Activated CD4-positive, alpha-beta T cell treated with anti-CD3 and anti-CD28 coated beads, Interleukin-2, amount 10 ng/mL, durations not matched to agents 7 days and 5 days (primary cell): ENCODE results near the gene CACNG4. TPM values are rescaled to one million over a fixed set of nuclear protein-coding genes. Genes with fewer than 3 reads are reported as not detected.

Experiments
- CTCF ChIA-PET: fragments of 350-600 bp; sonication (Branson Sonifier 250); formaldehyde crosslinking; loops from one replicate; lab custom pipeline; 2021; ENCODE audit warnings: antibody characterized with exemption; lab: Charles Lee
- POLR2A ChIA-PET: fragments of 350-600 bp; sonication (Branson Sonifier 250); formaldehyde crosslinking; loops from one replicate; lab custom pipeline; 2021; ENCODE audit warnings: antibody characterized with exemption; lab: Charles Lee
- DNase-seq: peaks from one replicate; pipeline ENCODE4 v3.0.0-alpha.2; 2020
- H3K27ac Mint-ChIP-seq: one replicate; pipeline ENCODE4 v1.8.0; 2021; ENCODE audit warnings: mild to moderate bottlenecking, moderate library complexity, mixed read lengths
- H3K27me3 Mint-ChIP-seq: one replicate; pipeline ENCODE4 v1.8.0; 2021; ENCODE audit warnings: mixed read lengths
- H3K36me3 Mint-ChIP-seq: one replicate; pipeline ENCODE4 v1.8.0; 2021; ENCODE audit warnings: low read depth, mixed read lengths
- H3K4me1 Mint-ChIP-seq: one replicate; pipeline ENCODE4 v1.8.0; 2021; ENCODE audit warnings: mixed read lengths
- H3K4me3 Mint-ChIP-seq: one replicate; pipeline ENCODE4 v1.8.0; 2021; ENCODE audit warnings: mild to moderate bottlenecking, moderate library complexity, mixed read lengths
- H3K9me3 Mint-ChIP-seq: one replicate; pipeline ENCODE4 v1.8.0; 2021; ENCODE audit warnings: mixed read lengths
- total RNA-seq, 2 experiments: library from RNA; stranded (reverse); gene quantifications; one replicate each; pipeline ENCODE4 v1.2.3, GENCODE V29; 2021

Gene CACNG4
- total RNA-seq, 2 experiments from 2014 or later, result not detected

DNA sequence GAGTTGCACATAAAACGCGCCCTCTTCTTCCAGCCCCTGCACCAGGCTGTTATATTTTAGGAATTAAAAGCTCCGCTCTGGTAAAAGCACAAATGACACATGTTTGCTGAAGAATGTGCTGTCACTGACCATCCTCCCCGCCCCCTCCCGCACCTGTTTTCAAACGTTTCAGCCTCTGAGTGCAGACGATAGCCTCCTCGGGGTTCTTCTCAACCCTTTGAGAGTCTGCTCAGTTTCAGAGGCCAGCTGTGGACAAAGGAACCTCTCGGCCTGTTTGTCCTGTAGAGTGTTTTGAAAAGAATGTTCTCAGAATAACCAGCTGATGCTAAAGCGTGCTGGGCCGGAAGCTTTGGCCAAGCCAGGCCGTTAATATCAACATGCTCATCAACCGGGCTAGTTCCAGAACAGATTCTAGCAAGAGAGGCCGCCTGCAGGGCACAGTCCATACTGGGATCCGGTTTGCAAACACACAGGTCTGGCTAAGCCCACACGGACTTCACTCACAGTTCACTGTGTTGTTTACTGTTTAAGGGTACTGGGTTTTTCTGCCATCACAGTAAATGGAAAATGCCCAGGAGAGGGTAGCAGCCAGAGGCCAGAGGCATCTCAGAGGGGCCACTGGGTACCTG, 6.4 kb upstream of the CACNG4 start:
- no peak overlapping the region for H3K4me3 Mint-ChIP-seq
- H3K36me3 Mint-ChIP-seq, result no peaks in the 10 kb centered on the region
- H3K27me3 Mint-ChIP-seq, result peaks cover 16% of the 10 kb centered on the region
- POLR2A ChIA-PET, result no interaction called here
- H3K4me1 Mint-ChIP-seq, result no peaks in the 10 kb centered on the region
- H3K9me3 Mint-ChIP-seq, result no peaks in the 10 kb centered on the region
- no peak overlapping the region for H3K27ac Mint-ChIP-seq
- no peak for DNase-seq
- CTCF ChIA-PET, result no interaction called here

- Mint-ChIP-seq H3K4me1 (peaks cover 3% of the 10 kb centered on the region), H3K9me3 (no peaks in the 10 kb centered on the region), H3K36me3 (no peaks in the 10 kb centered on the region), H3K4me3 (no peak overlapping the region), H3K27me3 (peaks cover 28% of the 10 kb centered on the region), H3K27ac (no peak overlapping the region)
- ChIA-PET CTCF (interaction anchor here (0.6 kb wide), 1 partner anchor 8 kb away, joined by 3 read pairs; no protein-coding TSS in a partner anchor), POLR2A (no interaction called here)
- no peak for DNase-seq
These were observed 4.7 kb upstream of the CACNG4 start for GRCh38 chr17:66959641-66960375.

- DNase-seq, result no peak
- H3K27me3 Mint-ChIP-seq, result peaks cover 34% of the 10 kb centered on the region
These were observed 3.9 kb upstream of the CACNG4 start for GRCh38 chr17:66960613-66961012.

DNA sequence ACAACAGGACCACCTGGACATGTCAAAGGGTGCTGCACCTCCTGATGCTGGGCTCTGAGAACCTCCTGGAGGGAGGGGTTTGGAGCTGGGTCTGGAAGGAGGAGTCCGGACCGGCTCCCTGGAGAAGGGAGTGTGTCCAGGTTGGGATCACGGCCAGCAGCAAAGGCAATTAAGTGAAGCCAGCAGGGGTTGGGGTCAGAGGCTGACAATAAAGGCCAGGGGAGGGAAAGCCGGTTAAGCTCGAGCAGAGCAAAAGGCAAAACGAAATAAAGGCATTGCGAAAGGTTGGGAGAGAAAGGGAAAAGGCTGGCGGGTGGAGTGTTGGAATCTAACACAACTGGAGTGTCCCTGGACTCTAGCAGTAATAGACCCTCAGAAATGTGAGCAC, 992 bp upstream of the CACNG4 start:
- Mint-ChIP-seq H3K4me3 (peak overlapping the region; percentile 17), H3K4me1 (peaks cover 13% of the 10 kb centered on the region), H3K9me3 (no peaks in the 10 kb centered on the region), H3K27me3 (peaks cover 58% of the 10 kb centered on the region), H3K27ac (no peak overlapping the region), H3K36me3 (no peaks in the 10 kb centered on the region)
- POLR2A ChIA-PET, result no interaction called here
- CTCF ChIA-PET, result no interaction called here
- no peak for DNase-seq

More at GRCh38 chr17:66960613-66961012, 3.9 kb upstream of the CACNG4 start:
- no peak overlapping the region for H3K4me3 Mint-ChIP-seq
- H3K4me1 Mint-ChIP-seq, result peaks cover 3% of the 10 kb centered on the region
- no peaks in the 10 kb centered on the region for H3K36me3 Mint-ChIP-seq
- no peaks in the 10 kb centered on the region for H3K9me3 Mint-ChIP-seq
- ChIA-PET POLR2A (no interaction called here), CTCF (no interaction called here)
- H3K27ac Mint-ChIP-seq, result no peak overlapping the region

DNA sequence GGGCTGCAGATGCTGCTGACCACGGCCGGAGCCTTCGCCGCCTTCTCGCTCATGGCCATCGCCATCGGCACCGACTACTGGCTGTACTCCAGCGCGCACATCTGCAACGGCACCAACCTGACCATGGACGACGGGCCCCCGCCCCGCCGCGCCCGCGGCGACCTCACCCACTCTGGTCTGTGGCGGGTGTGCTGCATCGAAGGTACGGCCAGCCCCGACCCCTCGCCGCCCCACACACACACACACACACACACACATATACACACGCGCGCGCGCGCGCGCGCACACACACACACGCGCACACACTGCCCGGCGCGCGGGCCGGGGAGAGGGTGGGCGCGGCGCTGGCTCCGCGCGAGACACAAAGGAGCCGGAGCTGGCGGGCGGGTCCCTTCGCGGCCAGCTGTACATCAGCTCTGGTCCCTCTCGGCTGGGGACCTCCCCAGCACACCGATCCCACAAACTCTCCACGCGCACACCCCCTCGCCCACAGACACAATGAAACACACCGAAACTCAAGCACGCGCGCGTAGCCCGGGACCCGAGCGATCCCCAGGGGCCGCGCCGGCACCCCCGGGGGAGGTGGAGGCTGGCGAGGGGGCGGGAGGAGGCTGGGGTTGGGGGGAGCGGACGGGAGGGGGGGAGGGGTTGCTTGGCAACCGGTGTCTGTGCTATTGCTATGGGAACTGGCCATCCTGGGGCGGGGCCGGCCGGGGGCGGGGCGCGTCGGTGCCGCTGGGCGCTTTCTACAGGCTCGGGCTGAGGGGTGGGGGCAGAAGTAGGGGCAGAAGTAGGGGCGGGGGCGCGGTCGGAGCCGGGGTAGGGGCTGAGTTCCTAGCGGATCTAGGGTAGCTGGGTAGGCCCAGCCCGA, 658 bp downstream of the CACNG4 start:
- Mint-ChIP-seq H3K4me1 (peaks cover 13% of the 10 kb centered on the region), H3K36me3 (no peaks in the 10 kb centered on the region), H3K27me3 (peaks cover 62% of the 10 kb centered on the region), H3K4me3 (peak overlapping the region; percentile 59), H3K9me3 (no peaks in the 10 kb centered on the region), H3K27ac (no peak overlapping the region)
- CTCF ChIA-PET, result interaction anchor here (0.6 kb wide), 2 partner anchors 285 to 1093 kb away, joined by 3 to 4 read pairs; no protein-coding TSS in a partner anchor
- peak; percentile 24 for DNase-seq
- POLR2A ChIA-PET, result no interaction called here

DNA sequence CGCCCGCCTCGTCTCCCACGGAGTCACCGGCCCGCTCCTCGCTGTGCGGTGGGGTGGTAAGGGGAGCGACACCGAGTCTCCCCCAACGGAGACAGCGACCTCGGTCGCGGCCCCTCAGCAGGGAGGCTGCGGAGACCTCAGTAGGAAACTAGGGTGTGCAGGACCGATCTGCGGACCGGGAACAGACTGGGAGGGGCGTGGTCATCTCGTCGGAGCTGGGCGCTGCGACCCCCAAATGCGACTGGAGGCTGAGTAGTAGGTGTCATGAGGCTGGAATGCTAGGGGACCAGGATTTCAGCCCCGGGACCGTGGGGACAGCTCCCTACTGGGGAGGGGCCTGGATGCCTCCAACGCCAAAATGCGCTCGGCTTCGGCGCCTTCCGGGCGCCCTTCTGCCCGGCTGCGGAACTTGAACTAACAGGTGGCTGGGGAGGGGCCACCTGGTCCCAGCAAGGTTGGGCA, 1.3 kb downstream of the CACNG4 start:
- DNase-seq, result no peak
- ChIA-PET POLR2A (no interaction called here), CTCF (interaction anchor here (0.6 to 1.4 kb wide), 3 partner anchors 37 to 1092 kb away, joined by 3 to 4 read pairs (median 4); no protein-coding TSS in a partner anchor)
- Mint-ChIP-seq H3K4me3 (peak overlapping the region; percentile 59), H3K36me3 (no peaks in the 10 kb centered on the region), H3K27me3 (peaks cover 64% of the 10 kb centered on the region), H3K9me3 (no peaks in the 10 kb centered on the region), H3K27ac (no peak overlapping the region), H3K4me1 (peaks cover 13% of the 10 kb centered on the region)

GRCh38 chr17:66966298-66966697, 1.8 kb downstream of the CACNG4 start:
- H3K4me3 Mint-ChIP-seq, result peak overlapping the region; percentile 59
- H3K36me3 Mint-ChIP-seq, result no peaks in the 10 kb centered on the region
- peaks cover 13% of the 10 kb centered on the region for H3K4me1 Mint-ChIP-seq
- ChIA-PET CTCF (interaction anchor here (0.6 to 1.4 kb wide), 2 partner anchors 14 to 37 kb away, joined by 4 to 7 read pairs; no protein-coding TSS in a partner anchor), POLR2A (no interaction called here)
- no peaks in the 10 kb centered on the region for H3K9me3 Mint-ChIP-seq
- no peak overlapping the region for H3K27ac Mint-ChIP-seq
- peaks cover 63% of the 10 kb centered on the region for H3K27me3 Mint-ChIP-seq
- DNase-seq, result no peak

DNA sequence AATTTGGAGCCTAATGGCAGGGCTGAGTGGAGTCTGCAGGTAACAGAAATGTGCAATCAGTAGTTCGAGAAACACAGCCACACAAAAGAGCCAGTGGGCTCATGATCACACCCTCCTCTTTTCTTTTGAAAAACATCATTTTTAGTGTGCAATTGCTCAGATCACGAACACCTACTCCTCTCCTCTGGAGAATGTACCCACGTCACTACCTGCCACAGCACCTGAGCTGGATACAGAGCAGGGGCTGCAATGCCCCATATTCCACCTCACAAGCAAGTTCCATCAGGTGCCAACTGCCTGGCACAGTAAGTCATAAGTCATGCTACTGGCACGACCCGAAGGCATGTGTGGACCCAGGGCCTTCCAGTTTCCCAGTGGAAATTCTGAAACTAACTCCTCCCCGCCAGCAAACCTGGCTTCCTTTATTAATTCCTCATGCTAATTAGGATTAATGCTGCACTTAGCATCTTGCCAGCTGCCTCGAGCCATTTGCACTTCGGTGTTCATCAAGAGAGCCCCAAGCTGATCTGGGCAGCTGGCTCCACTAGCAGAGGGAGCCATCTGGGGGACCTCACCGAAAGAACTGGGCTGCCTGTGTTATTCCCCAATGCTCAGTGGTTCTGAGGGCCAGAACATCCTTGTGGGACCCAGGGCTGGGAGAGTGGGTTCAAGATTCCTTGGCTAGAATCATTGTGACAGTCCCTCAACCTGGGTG, 2.4 kb downstream of the CACNG4 start:
- ChIA-PET POLR2A (no interaction called here), CTCF (interaction anchor here (0.6 to 1.4 kb wide), 2 partner anchors 13 to 36 kb away, joined by 4 to 7 read pairs; no protein-coding TSS in a partner anchor)
- Mint-ChIP-seq H3K9me3 (no peaks in the 10 kb centered on the region), H3K36me3 (no peaks in the 10 kb centered on the region), H3K4me1 (peaks cover 13% of the 10 kb centered on the region), H3K4me3 (peak overlapping the region; percentile 59), H3K27me3 (peaks cover 63% of the 10 kb centered on the region), H3K27ac (no peak overlapping the region)
- no peak for DNase-seq

DNA sequence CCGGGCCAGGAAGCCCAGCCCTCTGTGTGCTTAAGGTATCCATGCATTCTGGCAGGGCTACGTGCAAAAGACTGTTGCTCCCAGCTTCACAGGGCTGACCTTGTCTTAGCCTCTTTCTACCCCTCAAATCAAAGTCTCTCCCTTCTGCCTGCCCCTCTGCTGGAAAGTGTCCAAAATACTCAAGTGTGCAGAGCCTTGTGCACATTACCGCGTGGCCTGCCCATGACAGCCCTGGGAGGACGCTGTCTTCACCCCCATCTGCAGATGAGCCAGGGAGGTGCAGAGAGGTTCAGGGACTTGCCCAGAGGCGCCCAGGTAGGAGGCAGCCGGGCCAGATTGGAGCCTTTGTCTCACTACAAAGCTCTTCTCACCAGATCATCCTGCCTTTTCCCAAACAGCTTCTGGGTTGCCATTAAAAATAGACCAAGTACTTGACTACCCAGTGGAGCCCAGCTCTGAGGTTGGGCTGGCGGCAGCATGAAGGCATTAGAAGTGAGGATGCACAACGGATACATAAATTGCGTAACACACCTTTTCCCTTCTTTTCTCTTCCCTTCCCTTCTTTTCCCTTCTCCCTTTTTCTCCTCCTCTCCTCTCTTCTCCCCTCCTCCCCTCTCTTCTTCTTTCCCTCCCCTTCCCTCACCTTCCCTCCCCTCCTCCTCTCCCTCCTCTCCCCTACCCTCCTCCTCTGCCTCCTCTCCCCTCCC, 3.5 kb downstream of the CACNG4 start:
- POLR2A ChIA-PET, result no interaction called here
- H3K27me3 Mint-ChIP-seq, result peaks cover 52% of the 10 kb centered on the region
- no peak overlapping the region for H3K27ac Mint-ChIP-seq
- no peaks in the 10 kb centered on the region for H3K36me3 Mint-ChIP-seq
- H3K4me3 Mint-ChIP-seq, result no peak overlapping the region
- DNase-seq, result no peak
- no peaks in the 10 kb centered on the region for H3K9me3 Mint-ChIP-seq
- peaks cover 13% of the 10 kb centered on the region for H3K4me1 Mint-ChIP-seq
- CTCF ChIA-PET, result interaction anchor here (0.6 kb wide), 1 partner anchor 238 kb away, joined by 3 read pairs; no protein-coding TSS in a partner anchor

DNA sequence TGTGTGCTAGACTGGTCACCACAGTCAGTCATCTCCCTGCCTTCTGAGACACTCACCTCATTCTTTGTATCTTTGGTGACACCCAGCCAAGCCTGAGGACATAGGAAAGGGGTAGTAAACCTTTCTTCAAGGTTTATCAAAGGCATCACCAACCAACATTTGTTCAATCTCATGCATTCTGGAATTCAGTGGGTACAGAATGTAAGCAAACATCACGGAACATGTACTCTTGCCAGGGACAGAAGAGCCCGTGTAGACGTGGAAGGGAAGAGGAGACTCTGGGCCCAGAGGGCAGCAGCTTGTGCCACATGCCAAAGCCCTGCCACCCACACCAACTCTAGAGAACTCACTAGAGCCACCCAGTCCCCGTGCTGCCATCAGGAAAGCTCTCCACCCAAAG, 4.4 kb downstream of the CACNG4 start:
- Mint-ChIP-seq H3K27me3 (peaks cover 43% of the 10 kb centered on the region), H3K4me1 (peaks cover 12% of the 10 kb centered on the region), H3K9me3 (no peaks in the 10 kb centered on the region), H3K27ac (no peak overlapping the region), H3K4me3 (no peak overlapping the region), H3K36me3 (no peaks in the 10 kb centered on the region)
- DNase-seq, result no peak
- CTCF ChIA-PET, result no interaction called here
- POLR2A ChIA-PET, result no interaction called here

- Mint-ChIP-seq H3K27me3 (peaks cover 37% of the 10 kb centered on the region), H3K36me3 (no peaks in the 10 kb centered on the region), H3K4me1 (peaks cover 9% of the 10 kb centered on the region), H3K9me3 (no peaks in the 10 kb centered on the region), H3K4me3 (no peak overlapping the region), H3K27ac (no peak overlapping the region)
- ChIA-PET CTCF (no interaction called here), POLR2A (no interaction called here)
- no peak for DNase-seq
These were observed 5.6 kb downstream of the CACNG4 start for GRCh38 chr17:66970140-66970539.
